Activated CD4-positive, alpha-beta T cell treated with anti-CD3 and anti-CD28 coated beads, Interleukin-2, amount 50 U/mL, for 48 hours (primary cell): ENCODE measurements around the gene SUFU.

Source experiments
- DNase-seq, 2 experiments: peaks; one replicate each; pipeline ENCODE4 v3.0.0-alpha.2; 2020

SUFU gene

GRCh38 chr10:102676534-102677315, 173.0 kb downstream of the SUFU start:
- DNase-seq, result no peak

DNA sequence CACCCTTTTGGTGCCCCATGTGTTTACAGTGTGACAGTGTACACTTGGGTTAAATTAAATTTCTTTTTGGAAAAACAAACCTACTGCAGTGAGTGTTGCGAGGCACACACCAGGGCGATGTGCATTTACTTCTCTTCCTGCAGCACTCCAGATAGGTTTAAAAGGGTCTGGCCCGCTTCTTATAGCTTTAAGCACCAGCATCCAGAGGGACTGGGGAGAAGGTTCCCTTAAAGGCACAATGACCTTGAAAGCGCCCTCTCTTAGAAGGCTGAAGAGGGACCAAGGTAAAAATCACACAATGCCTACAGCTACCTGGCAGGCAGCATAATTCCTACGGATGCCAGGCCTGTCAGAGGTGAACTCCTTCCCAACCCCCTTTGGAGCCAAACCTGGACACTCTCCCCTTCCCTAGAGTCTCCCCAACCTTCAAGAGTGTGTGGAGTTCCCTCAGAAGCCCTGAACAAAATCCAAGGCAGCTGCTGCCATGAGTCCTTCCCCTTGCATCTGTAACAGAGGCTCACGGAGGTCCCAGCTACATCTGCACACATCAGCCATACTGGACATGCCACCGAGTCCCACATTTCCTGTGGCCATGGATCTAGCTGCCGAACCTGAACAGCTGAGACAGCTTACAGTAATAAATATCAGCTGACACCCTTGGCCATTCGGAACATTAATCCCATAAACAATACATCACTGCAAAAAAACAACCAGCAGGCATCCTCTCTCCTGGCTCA, 173.7 kb downstream of the SUFU start:
- no peak for DNase-seq

- DNase-seq, result no peak
Observed at GRCh38 chr10:102678068-102678400, 174.3 kb downstream of the SUFU start.

DNA sequence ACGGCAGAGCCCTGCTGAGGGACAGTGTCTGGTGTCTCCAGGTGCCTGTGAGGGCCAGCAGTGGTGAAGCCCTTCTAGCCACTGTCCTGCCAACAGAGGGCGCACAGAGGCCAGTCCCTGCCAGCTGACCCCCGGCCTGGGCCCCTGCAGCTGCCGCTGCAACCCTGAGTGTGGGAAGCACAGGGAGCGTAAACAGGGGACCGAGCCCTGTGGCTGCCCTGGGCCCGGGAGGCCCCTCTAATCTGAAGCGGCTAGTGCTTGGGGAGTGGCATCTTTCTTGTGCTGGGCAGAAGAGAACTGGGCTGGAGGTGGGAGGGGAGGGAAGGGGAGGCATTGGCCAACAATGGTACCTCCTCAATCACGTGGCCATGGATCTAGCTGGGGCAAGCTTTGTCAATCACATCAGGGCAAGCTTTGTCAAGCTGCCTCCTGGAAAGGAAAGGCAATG, 175.1 kb downstream of the SUFU start:
- peak; percentile 34 to 44 for DNase-seq

GRCh38 chr10:102679596-102679995, 175.8 kb downstream of the SUFU start:
- DNase-seq, result no peak

DNA sequence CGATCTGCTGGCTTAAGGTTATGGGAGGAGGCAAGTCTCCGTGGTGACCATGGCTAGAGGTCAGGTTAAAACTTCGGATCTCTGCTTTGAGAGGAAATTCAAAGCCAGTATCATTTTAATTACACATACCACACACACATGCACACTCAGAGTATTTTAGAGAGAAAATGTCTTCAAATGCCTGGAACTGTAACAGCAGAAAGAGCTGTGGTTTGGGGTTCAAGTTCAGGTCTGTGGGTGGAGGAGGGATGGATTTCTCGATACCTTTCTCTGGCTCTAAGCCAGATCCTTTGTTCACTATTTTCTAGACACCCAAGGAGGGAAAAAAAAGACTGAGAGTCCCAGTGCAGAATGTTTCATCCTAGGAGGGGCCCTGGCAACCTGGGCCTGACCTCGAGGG, 177.9 kb downstream of the SUFU start:
- no peak for DNase-seq

DNA sequence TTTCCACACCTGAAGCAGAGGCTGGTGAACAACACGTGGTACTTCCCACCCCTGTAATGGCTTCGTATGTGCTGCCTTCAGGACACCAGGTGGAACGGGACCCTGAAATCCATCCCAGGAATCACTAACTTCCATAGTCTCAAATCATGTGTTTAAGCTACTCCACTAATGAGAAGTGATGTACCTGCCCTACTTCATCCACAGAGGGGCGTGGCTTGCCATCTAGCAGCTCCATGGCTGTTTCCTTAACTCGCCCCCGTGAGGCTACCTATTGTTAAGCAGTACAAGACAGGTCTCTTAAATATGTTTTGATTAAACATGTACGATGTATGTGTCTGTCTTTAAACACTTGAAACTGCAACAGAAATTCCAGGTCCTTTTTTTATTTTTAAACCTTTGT, 178.6 kb downstream of the SUFU start:
- DNase-seq, result no peak

DNA sequence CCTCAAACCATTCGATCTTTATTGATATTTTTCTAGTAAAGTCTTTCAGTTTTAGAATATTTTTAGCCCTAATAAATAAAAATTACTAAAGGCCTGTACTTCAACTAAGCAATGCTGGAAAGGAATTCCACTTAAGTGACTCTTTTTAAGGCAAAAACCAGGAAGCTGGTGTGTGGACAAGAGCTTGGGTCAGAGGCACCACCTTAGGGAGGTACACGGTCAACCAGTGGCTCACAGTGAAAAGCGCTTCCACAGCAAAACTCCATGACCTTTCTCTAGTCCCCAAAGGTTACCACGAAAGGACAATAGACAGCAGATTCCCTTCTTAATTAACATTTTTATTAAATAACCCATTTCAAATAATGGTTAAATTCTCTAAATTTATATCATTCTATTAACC, 179.2 kb downstream of the SUFU start:
- no peak for DNase-seq
